GM19468 (cell line): ENCODE measurements around the gene PSMD2.
"Not testable (repeated sequence)": the region's sequence is repeated elsewhere in the genome, so short reads cannot be mapped to it uniquely, and the experiment has no call there.

Source experiments
- ATAC-seq: cut with Tn5 transposase; IDR thresholded peaks from one replicate; pipeline ENCODE4 v1.9.1; 2021; ENCODE audit warnings: mild to moderate bottlenecking, moderate library complexity, moderate number of reproducible peaks; ENCODE audit not compliant: unreplicated experiment; ENCODE audit errors: extremely low read depth

PSMD2 gene

DNA sequence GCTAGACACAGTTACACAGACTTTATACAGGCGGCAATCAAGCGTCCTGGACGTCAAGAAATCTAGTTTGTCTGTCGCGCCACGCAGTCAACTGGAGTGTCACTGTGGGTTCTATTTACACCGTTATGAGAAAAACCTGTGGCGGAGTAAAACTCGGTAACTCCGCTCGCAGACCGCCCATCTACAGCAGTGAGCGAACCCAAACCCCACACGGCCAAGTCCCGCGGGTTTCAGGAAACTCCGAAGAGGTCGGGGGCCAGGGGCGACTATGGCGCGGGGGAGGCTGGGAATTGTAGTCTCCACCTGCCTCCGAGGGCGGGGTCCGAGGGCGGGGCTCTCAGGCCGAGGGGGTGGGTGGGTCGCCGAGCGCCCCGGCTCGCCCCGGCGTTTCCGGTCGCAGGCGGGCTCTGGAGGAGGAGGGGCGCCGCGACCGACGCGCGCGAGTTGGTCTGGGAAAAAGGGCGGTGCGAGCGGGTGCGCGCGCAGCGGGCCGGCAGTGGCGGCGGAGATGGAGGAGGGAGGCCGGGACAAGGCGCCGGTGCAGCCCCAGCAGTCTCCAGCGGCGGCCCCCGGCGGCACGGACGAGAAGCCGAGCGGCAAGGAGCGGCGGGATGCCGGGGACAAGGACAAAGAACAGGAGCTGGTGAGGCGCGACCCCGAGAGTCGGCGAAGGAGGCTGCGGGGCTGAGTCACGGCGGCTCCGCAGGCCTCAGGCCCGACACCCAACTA lies at the start of gene PSMD2:
Gene PSMD2 (plus strand): TSS at position 483 of the 729 bp plus-strand sequence. CDS start 26 bp downstream, at position 509.
- peak; percentile 83 for ATAC-seq

GRCh38 chr3:184249412-184250166 lies 49.5 kb upstream of the PSMD2 start, which contains the start of gene EEF1AKMT4:
Gene EEF1AKMT4, plus strand, starts transcription at chr3:184249672. Its CDS starts 23 bp downstream, at chr3:184249695.
- ATAC-seq = peak; percentile 84

DNA sequence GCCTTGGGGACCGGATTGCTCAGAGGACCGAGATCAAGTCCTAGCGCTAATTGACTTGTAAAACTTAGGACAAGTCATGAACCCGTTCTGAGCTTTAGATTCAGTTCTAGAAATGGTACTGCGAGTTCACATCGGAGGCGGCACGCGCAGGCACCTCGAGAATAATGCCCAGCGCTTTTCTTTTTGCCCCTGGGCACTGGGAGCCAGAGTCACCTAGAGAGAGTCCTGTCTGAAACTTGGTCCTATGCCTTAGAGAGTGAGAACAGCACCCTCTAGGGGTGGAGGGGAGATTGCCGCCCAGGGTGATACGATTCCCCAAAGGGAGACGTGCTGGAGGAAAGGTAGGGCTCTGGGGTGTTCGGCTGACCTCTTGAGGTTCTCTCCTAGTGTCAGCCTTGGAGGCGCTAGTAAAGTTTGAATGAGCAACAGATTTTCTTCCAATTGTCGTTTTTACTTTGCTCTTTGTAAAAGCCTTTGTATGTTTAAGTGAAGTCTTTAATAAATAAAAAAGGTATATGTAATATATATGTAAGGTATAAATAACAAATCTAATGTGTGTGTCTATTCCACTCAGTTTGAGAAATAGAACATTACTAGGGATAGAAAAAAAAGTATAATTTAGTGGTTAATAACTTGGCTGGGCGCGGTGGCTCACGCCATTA lies 48.7 kb upstream of the PSMD2 start:
- peak; percentile 30 for ATAC-seq

GRCh38 chr3:184255291-184256039 lies 43.6 kb upstream of the PSMD2 start:
- no peak for ATAC-seq

- no peak for ATAC-seq
Measured at GRCh38 chr3:184257083-184257915, 41.7 kb upstream of the PSMD2 start.

- no peak for ATAC-seq
Measured at GRCh38 chr3:184258926-184259325, 40.1 kb upstream of the PSMD2 start.

DNA sequence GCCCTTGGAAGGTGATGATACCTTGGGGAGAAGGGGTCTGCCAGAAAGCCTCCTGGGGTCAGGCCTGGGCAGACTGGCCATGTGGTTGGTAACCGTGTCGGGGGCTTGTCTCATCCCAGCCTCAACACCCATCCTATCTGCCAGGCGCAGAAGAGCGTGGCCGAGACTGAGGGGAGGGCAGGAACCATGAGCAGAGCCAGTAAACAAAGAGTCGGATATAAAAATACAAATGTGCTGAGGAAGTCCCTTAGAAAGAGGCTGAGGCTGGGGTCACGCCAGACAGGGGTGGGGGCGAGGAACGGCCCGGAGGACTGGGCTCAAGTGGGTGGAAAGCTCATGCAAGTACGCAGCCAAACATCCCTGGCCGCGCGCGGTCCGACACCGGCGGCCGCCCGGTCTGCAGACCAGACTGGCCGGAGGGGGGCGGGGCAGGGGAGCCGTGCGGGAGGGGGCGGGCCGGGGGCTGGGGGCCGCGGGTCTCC lies 39.6 kb upstream of the PSMD2 start:
- ATAC-seq = no peak

DNA sequence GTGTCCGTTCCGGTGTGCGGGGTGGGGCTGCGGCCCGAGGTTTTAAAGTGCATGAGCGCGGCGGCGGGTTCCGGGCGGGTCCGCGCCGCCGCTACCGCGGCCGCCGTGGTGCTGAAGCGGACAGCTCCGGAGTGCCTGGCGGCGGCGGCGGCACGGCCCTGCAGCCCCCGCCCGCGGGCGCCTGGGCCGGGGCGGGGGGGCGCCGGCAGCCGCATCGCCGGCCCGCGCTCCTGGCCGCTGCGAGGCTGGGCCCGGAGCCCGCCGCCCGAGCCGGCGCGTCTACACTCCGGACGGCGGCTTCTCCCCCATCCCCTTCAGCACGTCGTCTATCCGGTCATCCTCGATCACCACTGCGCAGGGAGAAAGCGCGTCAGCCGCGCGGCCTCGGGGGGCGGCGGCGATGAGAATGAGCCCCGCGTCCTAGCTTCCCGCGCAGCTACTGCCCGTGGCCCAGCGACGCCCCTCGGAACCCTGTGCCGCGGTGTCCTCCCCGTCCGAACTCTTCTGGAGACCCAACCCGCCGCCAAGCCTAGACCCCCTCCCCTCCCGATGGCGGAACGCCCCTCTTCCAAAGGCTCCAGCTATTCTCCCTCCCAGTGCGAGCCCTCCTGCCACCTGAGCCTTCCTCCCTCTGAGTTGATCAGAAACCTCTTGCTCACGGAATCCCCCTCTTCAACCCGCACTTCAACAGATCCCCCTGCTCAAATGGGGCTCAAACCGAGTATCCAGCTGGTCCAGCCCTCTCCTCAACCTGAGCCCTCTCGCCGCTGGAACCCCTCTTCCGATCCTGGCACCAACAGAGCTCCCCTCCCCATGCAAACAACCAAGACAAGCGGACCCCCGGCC lies 38.9 kb upstream of the PSMD2 start:
- no peak for ATAC-seq

GRCh38 chr3:184260724-184261269 lies 38.2 kb upstream of the PSMD2 start:
- no peak for ATAC-seq

- ATAC-seq = no peak
Measured at GRCh38 chr3:184261270-184261853, 37.7 kb upstream of the PSMD2 start, which contains the start of gene CAMK2N2. Gene CAMK2N2, minus strand, starts transcription at chr3:184261553. Its CDS starts 268 bp downstream, at chr3:184261285.

GRCh38 chr3:184261854-184262763 lies 36.9 kb upstream of the PSMD2 start:
- no peak for ATAC-seq

DNA sequence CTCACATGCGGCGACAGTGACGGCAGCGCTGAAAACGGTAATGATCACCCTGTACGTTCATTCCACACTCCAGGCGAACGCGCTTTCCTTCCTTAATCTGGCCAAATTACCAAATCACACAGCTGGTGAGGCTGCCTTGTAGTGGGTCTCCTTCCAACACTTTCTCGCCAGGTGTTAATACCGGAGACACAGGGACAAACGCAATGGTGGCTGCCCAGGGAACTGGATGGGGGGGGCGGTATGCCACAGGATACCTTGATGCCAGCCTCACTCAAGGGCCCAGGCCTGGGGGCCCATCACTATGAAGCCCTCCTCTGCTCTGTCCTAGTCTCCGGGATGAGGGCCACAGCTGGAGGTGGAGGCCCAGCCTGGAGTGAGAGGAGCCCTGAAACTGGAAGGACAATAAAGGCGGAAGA lies 36.3 kb upstream of the PSMD2 start:
- no peak for ATAC-seq

DNA sequence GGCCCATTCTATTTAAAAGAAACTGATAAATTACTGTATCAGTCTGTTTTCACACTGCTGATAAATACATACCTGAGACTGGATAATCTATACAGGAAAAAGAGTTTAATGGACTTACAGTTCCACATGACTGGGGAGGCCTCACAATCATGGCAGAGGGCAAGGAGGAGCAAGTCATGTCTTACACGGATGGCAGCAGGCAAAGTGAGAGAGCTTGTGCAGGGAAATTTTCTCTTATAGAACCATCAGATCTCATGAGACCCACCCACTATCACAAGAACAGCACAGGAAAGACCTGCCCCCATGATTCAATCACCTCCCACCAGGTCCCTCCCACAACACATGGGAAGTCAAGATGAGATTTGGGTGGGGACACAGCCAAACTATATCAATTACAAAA lies 31.8 kb upstream of the PSMD2 start:
- ATAC-seq = not testable (repeated sequence)

GRCh38 chr3:184272269-184272668 lies 26.8 kb upstream of the PSMD2 start:
- ATAC-seq = no peak

- no peak for ATAC-seq
Measured at GRCh38 chr3:184275381-184275701, 23.7 kb upstream of the PSMD2 start.

- ATAC-seq = no peak
Measured at GRCh38 chr3:184275961-184276910, 22.8 kb upstream of the PSMD2 start, which contains the start of gene ECE2. Gene ECE2, plus strand, starts transcription at chr3:184276022. Its CDS starts 132 bp downstream, at chr3:184276154.
